ENCODE results near the gene PPP2R5C.

DNA sequence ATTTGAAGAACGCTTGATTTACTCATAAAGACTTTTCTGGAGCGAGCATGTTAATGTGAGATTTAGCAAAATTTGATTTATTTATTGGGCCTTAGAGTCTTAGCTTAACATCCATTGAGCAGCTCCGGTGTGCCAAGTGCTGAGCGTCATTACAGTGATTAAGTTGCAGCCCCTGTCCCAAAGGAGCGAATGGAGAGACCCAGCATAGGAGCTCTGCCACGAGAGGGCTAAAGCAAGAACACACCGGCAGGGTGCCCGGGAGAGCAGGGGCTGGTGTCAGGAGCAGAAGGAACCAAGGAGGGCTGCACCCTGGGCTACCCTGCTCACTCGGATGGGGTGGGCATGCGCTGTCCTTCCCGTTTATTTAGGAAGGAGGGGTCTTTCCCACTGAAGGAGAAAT, 50.6 kb downstream of the PPP2R5C start:
- TF ChIP-seq, protein P1, sequence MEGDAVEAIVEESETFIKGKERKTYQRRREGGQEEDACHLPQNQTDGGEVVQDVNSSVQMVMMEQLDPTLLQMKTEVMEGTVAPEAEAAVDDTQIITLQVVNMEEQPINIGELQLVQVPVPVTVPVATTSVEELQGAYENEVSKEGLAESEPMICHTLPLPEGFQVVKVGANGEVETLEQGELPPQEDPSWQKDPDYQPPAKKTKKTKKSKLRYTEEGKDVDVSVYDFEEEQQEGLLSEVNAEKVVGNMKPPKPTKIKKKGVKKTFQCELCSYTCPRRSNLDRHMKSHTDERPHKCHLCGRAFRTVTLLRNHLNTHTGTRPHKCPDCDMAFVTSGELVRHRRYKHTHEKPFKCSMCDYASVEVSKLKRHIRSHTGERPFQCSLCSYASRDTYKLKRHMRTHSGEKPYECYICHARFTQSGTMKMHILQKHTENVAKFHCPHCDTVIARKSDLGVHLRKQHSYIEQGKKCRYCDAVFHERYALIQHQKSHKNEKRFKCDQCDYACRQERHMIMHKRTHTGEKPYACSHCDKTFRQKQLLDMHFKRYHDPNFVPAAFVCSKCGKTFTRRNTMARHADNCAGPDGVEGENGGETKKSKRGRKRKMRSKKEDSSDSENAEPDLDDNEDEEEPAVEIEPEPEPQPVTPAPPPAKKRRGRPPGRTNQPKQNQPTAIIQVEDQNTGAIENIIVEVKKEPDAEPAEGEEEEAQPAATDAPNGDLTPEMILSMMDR (IDR thresholded peaks at IDR 0.05; ENCODE audit: low read depth, low read length, poor library complexity, severe bottlenecking), result peak; percentile 15
- no peak for TF ChIP-seq EZH2phosphoT487 (IDR thresholded peaks at IDR 0.05; ENCODE audit: borderline replicate concordance, low read length)

Measured in DOHH2 (cell line).